Liver (tissue), 3 donors: ENCODE results near the gene SLF1.

Experiments
- GABPA ChIP-seq, 2 donors: IDR thresholded peaks in 1 of 2; conservative IDR thresholded peaks in 1 of 2; 2 replicates each; pipeline ENCODE4 v1.6.1; 2016; ENCODE audit warnings: antibody characterized with exemption in 2 of 2, mild to moderate bottlenecking in 1 of 2, moderate library complexity in 1 of 2
- HNF4G ChIP-seq: IDR thresholded peaks from 2 replicates; pipeline ENCODE4 v1.6.1; 2016; ENCODE audit warnings: antibody characterized with exemption
- RXRA ChIP-seq, 2 donors: IDR thresholded peaks; 2 replicates each; pipeline ENCODE4 v1.6.1; 2017 to 2018; ENCODE audit warnings: antibody characterized with exemption in 2 of 2, mild to moderate bottlenecking in 1 of 2
- TAF1 ChIP-seq: conservative IDR thresholded peaks from 2 replicates; pipeline ENCODE4 v1.6.1; 2016; ENCODE audit warnings: antibody characterized with exemption, mild to moderate bottlenecking
- TF ChIP-seq, protein P1 (sequence below): fragments of 150-350 bp; IDR thresholded peaks from 2 replicates; pipeline ENCODE4 v1.5.1; 2017; ENCODE audit warnings: improper control_type of control experiment, low read depth, low read length; ENCODE audit not compliant: missing input control
- TF ChIP-seq, protein P2 (sequence below): IDR thresholded peaks from 2 replicates; pipeline ENCODE4 v1.6.1; 2016; ENCODE audit warnings: antibody characterized with exemption, mild to moderate bottlenecking
- donor health status: healthy.
- donor health status: healthy.

GRCh38 chr5:94640176-94640575 is 21.7 kb downstream of the SLF1 start:
- TF ChIP-seq RXRA (IDR thresholded peaks at IDR 0.05) (no peak), GABPA (IDR thresholded peaks at IDR 0.05 in 1 of 2, conservative IDR thresholded peaks at IDR 0.05 in 1 of 2) (no peak), HNF4G (no peak), TAF1 (no peak)
- TF ChIP-seq, protein P1, sequence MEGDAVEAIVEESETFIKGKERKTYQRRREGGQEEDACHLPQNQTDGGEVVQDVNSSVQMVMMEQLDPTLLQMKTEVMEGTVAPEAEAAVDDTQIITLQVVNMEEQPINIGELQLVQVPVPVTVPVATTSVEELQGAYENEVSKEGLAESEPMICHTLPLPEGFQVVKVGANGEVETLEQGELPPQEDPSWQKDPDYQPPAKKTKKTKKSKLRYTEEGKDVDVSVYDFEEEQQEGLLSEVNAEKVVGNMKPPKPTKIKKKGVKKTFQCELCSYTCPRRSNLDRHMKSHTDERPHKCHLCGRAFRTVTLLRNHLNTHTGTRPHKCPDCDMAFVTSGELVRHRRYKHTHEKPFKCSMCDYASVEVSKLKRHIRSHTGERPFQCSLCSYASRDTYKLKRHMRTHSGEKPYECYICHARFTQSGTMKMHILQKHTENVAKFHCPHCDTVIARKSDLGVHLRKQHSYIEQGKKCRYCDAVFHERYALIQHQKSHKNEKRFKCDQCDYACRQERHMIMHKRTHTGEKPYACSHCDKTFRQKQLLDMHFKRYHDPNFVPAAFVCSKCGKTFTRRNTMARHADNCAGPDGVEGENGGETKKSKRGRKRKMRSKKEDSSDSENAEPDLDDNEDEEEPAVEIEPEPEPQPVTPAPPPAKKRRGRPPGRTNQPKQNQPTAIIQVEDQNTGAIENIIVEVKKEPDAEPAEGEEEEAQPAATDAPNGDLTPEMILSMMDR = no peak
- TF ChIP-seq, protein P2, sequence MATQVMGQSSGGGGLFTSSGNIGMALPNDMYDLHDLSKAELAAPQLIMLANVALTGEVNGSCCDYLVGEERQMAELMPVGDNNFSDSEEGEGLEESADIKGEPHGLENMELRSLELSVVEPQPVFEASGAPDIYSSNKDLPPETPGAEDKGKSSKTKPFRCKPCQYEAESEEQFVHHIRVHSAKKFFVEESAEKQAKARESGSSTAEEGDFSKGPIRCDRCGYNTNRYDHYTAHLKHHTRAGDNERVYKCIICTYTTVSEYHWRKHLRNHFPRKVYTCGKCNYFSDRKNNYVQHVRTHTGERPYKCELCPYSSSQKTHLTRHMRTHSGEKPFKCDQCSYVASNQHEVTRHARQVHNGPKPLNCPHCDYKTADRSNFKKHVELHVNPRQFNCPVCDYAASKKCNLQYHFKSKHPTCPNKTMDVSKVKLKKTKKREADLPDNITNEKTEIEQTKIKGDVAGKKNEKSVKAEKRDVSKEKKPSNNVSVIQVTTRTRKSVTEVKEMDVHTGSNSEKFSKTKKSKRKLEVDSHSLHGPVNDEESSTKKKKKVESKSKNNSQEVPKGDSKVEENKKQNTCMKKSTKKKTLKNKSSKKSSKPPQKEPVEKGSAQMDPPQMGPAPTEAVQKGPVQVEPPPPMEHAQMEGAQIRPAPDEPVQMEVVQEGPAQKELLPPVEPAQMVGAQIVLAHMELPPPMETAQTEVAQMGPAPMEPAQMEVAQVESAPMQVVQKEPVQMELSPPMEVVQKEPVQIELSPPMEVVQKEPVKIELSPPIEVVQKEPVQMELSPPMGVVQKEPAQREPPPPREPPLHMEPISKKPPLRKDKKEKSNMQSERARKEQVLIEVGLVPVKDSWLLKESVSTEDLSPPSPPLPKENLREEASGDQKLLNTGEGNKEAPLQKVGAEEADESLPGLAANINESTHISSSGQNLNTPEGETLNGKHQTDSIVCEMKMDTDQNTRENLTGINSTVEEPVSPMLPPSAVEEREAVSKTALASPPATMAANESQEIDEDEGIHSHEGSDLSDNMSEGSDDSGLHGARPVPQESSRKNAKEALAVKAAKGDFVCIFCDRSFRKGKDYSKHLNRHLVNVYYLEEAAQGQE = no peak
